Activated naive CD8-positive, alpha-beta T cell treated with anti-CD3 and anti-CD28 coated beads, Interleukin-2, amount 50 U/mL, for 24 hours (primary cell): ENCODE results near the gene CNKSR2.

Source experiments
- ATAC-seq: fragments of 150-1000 bp; cut with Tn5 transposase; one replicate; pipeline ENCODE4 v1.10.0; 2021
- DNase-seq: peaks from one replicate; pipeline ENCODE4 v3.0.0; 2021
- H3K27ac Mint-ChIP-seq: one replicate; pipeline ENCODE4 v1.8.0; 2021; ENCODE audit warnings: mild to moderate bottlenecking, mixed read lengths
- H3K27me3 Mint-ChIP-seq: one replicate; pipeline ENCODE4 v1.8.0; 2021; ENCODE audit warnings: mixed read lengths
- H3K36me3 Mint-ChIP-seq: one replicate; pipeline ENCODE4 v1.8.0; 2021; ENCODE audit warnings: low read depth, mixed read lengths
- H3K4me1 Mint-ChIP-seq: one replicate; pipeline ENCODE4 v1.8.0; 2021; ENCODE audit warnings: mixed read lengths
- H3K4me3 Mint-ChIP-seq: one replicate; pipeline ENCODE4 v1.8.0; 2021; ENCODE audit warnings: mild to moderate bottlenecking, moderate library complexity, mixed read lengths
- H3K9me3 Mint-ChIP-seq: one replicate; pipeline ENCODE4 v1.8.0; 2021; ENCODE audit warnings: mixed read lengths

CNKSR2 gene

GRCh38 chrX:21374163-21374993 is at the start of gene CNKSR2:
TSS of gene CNKSR2 (plus strand) at chrX:21374418. CDS start at chrX:21374898, 480 bp downstream.
- Mint-ChIP-seq H3K4me3 (peak within 1 kb of the TSS; percentile 89), H3K27ac (no peak within 1 kb of the TSS), H3K27me3 (no peaks in the 10 kb centered on the region), H3K36me3 (no peaks in the 10 kb centered on the region), H3K9me3 (no peaks in the 10 kb centered on the region), H3K4me1 (peaks cover 34% of the 10 kb centered on the region)
- peak; percentile 72 for DNase-seq
- peak; percentile 86 for ATAC-seq

GRCh38 chrX:21354725-21355124 is 19.5 kb upstream of the CNKSR2 start:
- Mint-ChIP-seq H3K4me3 (no peak overlapping the region), H3K4me1 (no peaks in the 10 kb centered on the region), H3K36me3 (no peaks in the 10 kb centered on the region), H3K27me3 (peaks cover 2% of the 10 kb centered on the region), H3K9me3 (peaks cover 14% of the 10 kb centered on the region), H3K27ac (no peak overlapping the region)
- ATAC-seq = no peak
- DNase-seq = no peak

DNA sequence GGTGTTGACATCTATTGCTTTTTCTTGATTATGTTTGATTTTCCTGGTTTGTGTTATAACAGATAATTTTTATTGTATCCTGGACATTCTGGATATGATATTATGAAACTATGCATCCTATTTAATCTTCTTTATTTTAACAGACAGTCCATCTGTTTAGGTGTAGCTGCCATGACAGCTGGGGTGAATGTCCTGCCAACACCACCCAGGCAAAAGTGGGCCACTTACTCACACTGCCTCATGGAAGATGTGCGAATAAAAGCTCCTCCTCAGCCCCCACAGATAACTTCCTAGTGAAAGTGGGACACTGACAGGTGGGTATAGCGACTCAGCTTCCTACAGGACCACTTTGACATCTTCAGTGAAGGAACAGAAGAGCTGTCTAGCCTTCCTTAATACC is 18.4 kb upstream of the CNKSR2 start:
- no peaks in the 10 kb centered on the region for H3K36me3 Mint-ChIP-seq
- no peak overlapping the region for H3K4me3 Mint-ChIP-seq

GRCh38 chrX:21369613-21370012 is 4.6 kb upstream of the CNKSR2 start:
- Mint-ChIP-seq H3K27ac (no peak overlapping the region), H3K9me3 (peaks cover under 1% of the 10 kb centered on the region), H3K36me3 (no peaks in the 10 kb centered on the region), H3K4me1 (peaks cover 6% of the 10 kb centered on the region), H3K4me3 (no peak overlapping the region), H3K27me3 (no peaks in the 10 kb centered on the region)
- ATAC-seq (no peak), DNase-seq (no peak)

More for the DNA sequence above, 18.4 kb upstream of the CNKSR2 start:
- no peak overlapping the region for H3K27ac Mint-ChIP-seq
- peaks cover 2% of the 10 kb centered on the region for H3K27me3 Mint-ChIP-seq
- no peaks in the 10 kb centered on the region for H3K4me1 Mint-ChIP-seq
- peaks cover 10% of the 10 kb centered on the region for H3K9me3 Mint-ChIP-seq
- DNase-seq (no peak), ATAC-seq (no peak)

GRCh38 chrX:21373001-21373400 is 1.2 kb upstream of the CNKSR2 start:
- Mint-ChIP-seq H3K36me3 (no peaks in the 10 kb centered on the region), H3K4me3 (peak overlapping the region; percentile 89)
- no peak for DNase-seq

DNA sequence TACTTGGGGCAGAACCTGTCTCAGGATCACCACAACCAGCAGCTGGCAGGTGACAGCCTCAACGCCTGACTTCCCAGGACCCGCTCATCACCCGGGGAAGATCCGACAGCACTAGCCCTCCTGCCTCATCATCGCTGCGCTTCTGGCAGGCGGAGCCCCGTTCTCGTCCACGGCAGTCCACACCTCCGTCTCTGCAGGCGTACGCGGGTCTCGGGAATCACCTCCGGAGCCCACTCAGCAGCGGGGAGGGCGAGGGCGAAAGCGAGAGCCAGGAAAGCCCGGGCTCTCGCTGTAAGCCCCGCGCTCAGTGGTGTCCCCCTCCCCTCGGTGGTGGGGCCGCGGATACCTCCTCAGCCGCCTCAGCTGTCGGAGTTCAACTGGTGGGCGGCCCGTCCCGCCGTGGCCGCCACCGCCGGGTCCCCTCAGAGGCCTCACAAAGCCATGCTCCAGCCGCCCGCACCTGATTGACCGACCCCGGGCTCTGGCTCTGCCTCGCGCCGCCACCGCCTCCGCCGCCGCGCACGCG is 518 bp upstream of the CNKSR2 start:
- H3K27ac Mint-ChIP-seq = no peak overlapping the region

More at GRCh38 chrX:21373001-21373400, 1.2 kb upstream of the CNKSR2 start:
- Mint-ChIP-seq H3K27me3 (no peaks in the 10 kb centered on the region), H3K4me1 (peaks cover 24% of the 10 kb centered on the region), H3K27ac (no peak overlapping the region), H3K9me3 (no peaks in the 10 kb centered on the region)
- no peak for ATAC-seq

GRCh38 chrX:21374994-21375707 is 933 bp downstream of the CNKSR2 start:
- Mint-ChIP-seq H3K4me1 (peaks cover 40% of the 10 kb centered on the region), H3K9me3 (no peaks in the 10 kb centered on the region), H3K36me3 (no peaks in the 10 kb centered on the region), H3K4me3 (peak overlapping the region; percentile 89), H3K27ac (no peak overlapping the region), H3K27me3 (no peaks in the 10 kb centered on the region)
- peak; percentile 23 for ATAC-seq
- DNase-seq = peak; percentile 14

More for the DNA sequence above, 518 bp upstream of the CNKSR2 start:
- peaks cover 29% of the 10 kb centered on the region for H3K4me1 Mint-ChIP-seq
- no peaks in the 10 kb centered on the region for H3K36me3 Mint-ChIP-seq
- H3K4me3 Mint-ChIP-seq = peak overlapping the region; percentile 89
- no peaks in the 10 kb centered on the region for H3K9me3 Mint-ChIP-seq
- H3K27me3 Mint-ChIP-seq = no peaks in the 10 kb centered on the region
- DNase-seq = peak; percentile 30
- peak; percentile 51 for ATAC-seq

DNA sequence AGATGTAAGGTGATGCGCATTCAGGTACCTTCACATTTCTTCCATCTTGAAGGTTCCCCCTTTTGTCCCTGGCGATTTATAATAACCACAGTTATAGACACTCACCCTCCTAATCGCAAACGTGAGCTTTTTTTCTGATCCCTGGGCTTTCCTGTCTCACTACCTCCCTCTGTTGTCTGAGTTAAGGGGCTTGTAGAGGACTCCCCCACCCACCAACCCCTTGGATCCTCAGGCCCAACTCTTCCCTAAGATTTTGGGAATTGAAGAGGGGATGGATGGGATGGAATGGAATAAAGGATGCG is 1.4 kb downstream of the CNKSR2 start:
- ATAC-seq = no peak
- Mint-ChIP-seq H3K4me1 (peaks cover 40% of the 10 kb centered on the region), H3K27me3 (no peaks in the 10 kb centered on the region), H3K9me3 (no peaks in the 10 kb centered on the region), H3K27ac (no peak overlapping the region), H3K4me3 (peak overlapping the region; percentile 89), H3K36me3 (no peaks in the 10 kb centered on the region)
- DNase-seq = no peak

DNA sequence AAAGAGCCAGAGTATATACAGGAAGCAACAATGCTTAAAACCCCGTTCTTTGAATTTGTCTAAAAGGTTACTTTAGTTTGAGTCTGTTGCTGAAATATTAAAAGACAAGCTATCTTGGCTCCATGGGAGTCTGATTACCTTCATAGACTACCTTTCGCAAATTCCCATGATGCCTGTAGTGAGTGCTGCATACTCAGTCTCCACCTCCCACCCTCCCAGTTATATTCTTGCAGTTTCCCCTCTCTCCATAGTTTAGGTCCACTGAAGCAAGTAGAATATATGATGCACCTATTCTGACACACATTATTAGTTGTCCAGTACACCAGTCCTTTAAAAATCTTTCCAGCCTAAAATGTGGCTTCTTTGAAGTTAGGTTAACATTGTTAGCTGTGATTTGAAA is 2.4 kb downstream of the CNKSR2 start:
- H3K27ac Mint-ChIP-seq = no peak overlapping the region
- peaks cover 3% of the 10 kb centered on the region for H3K36me3 Mint-ChIP-seq
- DNase-seq (no peak), ATAC-seq (no peak)
- peaks cover 42% of the 10 kb centered on the region for H3K4me1 Mint-ChIP-seq
- H3K9me3 Mint-ChIP-seq = no peaks in the 10 kb centered on the region
- no peaks in the 10 kb centered on the region for H3K27me3 Mint-ChIP-seq
- H3K4me3 Mint-ChIP-seq = no peak overlapping the region

DNA sequence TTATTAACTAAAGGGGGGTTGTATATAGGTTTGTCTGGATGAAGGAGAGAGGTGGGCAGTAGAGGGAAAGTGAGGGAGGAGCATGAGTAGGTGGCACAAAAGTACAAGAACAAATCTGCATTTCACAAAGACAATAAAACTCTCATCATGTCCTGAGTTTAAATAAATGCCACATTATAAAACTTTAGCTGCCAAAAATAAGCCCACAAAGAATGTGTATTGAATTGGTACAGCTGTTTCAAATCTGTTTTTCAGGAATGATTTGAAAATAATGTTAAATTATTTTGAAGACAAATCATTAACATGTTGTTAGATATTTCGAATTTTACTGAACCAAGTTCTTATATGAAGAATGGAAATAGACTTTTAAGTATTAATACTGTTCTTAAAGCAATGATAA is 5.8 kb downstream of the CNKSR2 start:
- Mint-ChIP-seq H3K27me3 (no peaks in the 10 kb centered on the region), H3K36me3 (peaks cover 3% of the 10 kb centered on the region), H3K9me3 (no peaks in the 10 kb centered on the region), H3K4me3 (no peak overlapping the region), H3K4me1 (peaks cover 36% of the 10 kb centered on the region), H3K27ac (no peak overlapping the region)
- ATAC-seq (no peak), DNase-seq (no peak)

- Mint-ChIP-seq H3K36me3 (peaks cover 3% of the 10 kb centered on the region), H3K9me3 (no peaks in the 10 kb centered on the region), H3K27me3 (no peaks in the 10 kb centered on the region), H3K4me3 (no peak overlapping the region), H3K4me1 (peaks cover 18% of the 10 kb centered on the region), H3K27ac (no peak overlapping the region)
- no peak for DNase-seq
- ATAC-seq = no peak
Observed at GRCh38 chrX:21382715-21383114, 8.5 kb downstream of the CNKSR2 start.

GRCh38 chrX:21383546-21383945 is 9.3 kb downstream of the CNKSR2 start:
- Mint-ChIP-seq H3K36me3 (peaks cover 3% of the 10 kb centered on the region), H3K27ac (no peak overlapping the region), H3K27me3 (no peaks in the 10 kb centered on the region), H3K4me3 (no peak overlapping the region), H3K4me1 (peaks cover 15% of the 10 kb centered on the region), H3K9me3 (no peaks in the 10 kb centered on the region)
- no peak for ATAC-seq
- DNase-seq = no peak

GRCh38 chrX:21384178-21384577 is 10.0 kb downstream of the CNKSR2 start:
- Mint-ChIP-seq H3K4me3 (no peak overlapping the region), H3K36me3 (peaks cover 3% of the 10 kb centered on the region), H3K9me3 (no peaks in the 10 kb centered on the region), H3K27me3 (no peaks in the 10 kb centered on the region), H3K27ac (no peak overlapping the region), H3K4me1 (peaks cover 9% of the 10 kb centered on the region)
- ATAC-seq (no peak), DNase-seq (no peak)

GRCh38 chrX:21394792-21395191 is 20.6 kb downstream of the CNKSR2 start:
- Mint-ChIP-seq H3K4me1 (peaks cover 12% of the 10 kb centered on the region), H3K4me3 (no peak overlapping the region), H3K9me3 (no peaks in the 10 kb centered on the region), H3K27ac (no peak overlapping the region), H3K27me3 (no peaks in the 10 kb centered on the region), H3K36me3 (peaks cover 18% of the 10 kb centered on the region)
- no peak for DNase-seq
- ATAC-seq = no peak

GRCh38 chrX:21398426-21398825 is 24.2 kb downstream of the CNKSR2 start:
- no peaks in the 10 kb centered on the region for H3K9me3 Mint-ChIP-seq
- no peaks in the 10 kb centered on the region for H3K36me3 Mint-ChIP-seq
- no peak for DNase-seq
- H3K27ac Mint-ChIP-seq = no peak overlapping the region
- peaks cover 20% of the 10 kb centered on the region for H3K4me1 Mint-ChIP-seq
- no peaks in the 10 kb centered on the region for H3K27me3 Mint-ChIP-seq
- no peak overlapping the region for H3K4me3 Mint-ChIP-seq
- peak; percentile 77 for ATAC-seq
